Measurements from ENCODE around the gene KAZN. TPM values are rescaled to one million over a fixed set of nuclear protein-coding genes. Genes with fewer than 3 reads are reported as not detected.

Gene KAZN
- total and polyA plus RNA-seq, 2 of the 8 experiments (the other 6 are each of a cell fraction or from before 2014, with no cell fraction given): 3.7 to 11.8 TPM

DNA sequence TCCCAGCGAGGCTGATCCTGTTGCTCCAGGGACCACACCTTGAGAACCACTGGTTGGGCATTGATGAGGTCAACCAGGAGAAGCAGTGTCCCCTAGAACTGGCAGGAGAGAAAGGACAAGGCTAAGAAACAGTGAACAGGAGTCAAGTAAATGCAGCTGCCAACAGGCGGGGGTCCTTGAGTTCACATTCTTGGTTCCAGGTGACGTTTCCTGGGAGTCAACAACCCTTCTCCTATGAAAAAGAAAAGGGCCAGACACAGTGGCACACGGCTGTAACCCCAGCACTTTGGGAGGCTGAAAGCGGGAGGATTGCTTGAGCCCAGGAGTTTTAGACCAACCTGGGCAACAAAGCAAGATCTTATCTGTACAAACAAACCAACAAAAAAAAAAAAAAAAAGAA is 98.3 kb downstream of the KAZN start (continued):
- TF ChIP-seq SP1 (IDR thresholded peaks at IDR 0.05; ENCODE audit: low read depth, low read length): no peak
